Fibroblast of lung (primary cell): ENCODE measurements around the gene TMEM63B.

Source experiments
- CTCF ChIP-seq, 2 donors: IDR thresholded peaks in 1 of 2; conservative IDR thresholded peaks in 1 of 2; 1 replicate in 1 of 2; 2 replicates in 1 of 2; pipeline ENCODE4 v1.5.1; 2011 to 2012; ENCODE audit warnings: low read length in 2 of 2, control low read depth in 1 of 2, inconsistent platforms in 1 of 2, low read depth in 1 of 2, mild to moderate bottlenecking in 1 of 2
- EZH2 ChIP-seq: IDR thresholded peaks from 2 replicates; pipeline ENCODE4 v1.5.1; 2012; ENCODE audit warnings: low read length, control low read depth, mild to moderate bottlenecking; ENCODE audit errors: missing control alignments

GRCh38 chr6:44166116-44166515, 38.8 kb downstream of the TMEM63B start:
- TF ChIP-seq CTCF (conservative IDR thresholded peaks at IDR 0.05 in 1 of 2, IDR thresholded peaks at IDR 0.05 in 1 of 2; ENCODE audit: low read depth in 1 of 2, low read length in 2 of 2) = no peak
- TF ChIP-seq EZH2 = no peak
